GM21825 (cell line): ENCODE measurements around the gene SPRED1.
A peak's percentile ranks its signal among the peaks of the same experiment; 100 is the strongest.

Source experiments
- ATAC-seq: cut with Tn5 transposase; IDR thresholded peaks from one replicate; pipeline ENCODE4 v1.9.1; 2021; ENCODE audit warnings: mild to moderate bottlenecking, moderate library complexity; ENCODE audit not compliant: unreplicated experiment

SPRED1 gene

GRCh38 chr15:38252481-38253350 is at the start of gene SPRED1:
TSS of gene SPRED1 (plus strand) at chr15:38252836. CDS start at chr15:38253186, 350 bp downstream.
- ATAC-seq: peak; percentile 33

GRCh38 chr15:38205526-38206272 is 46.9 kb upstream of the SPRED1 start:
- ATAC-seq: no peak

GRCh38 chr15:38207621-38208020 is 45.0 kb upstream of the SPRED1 start:
- ATAC-seq: no peak

- no peak for ATAC-seq
These were observed 44.4 kb upstream of the SPRED1 start for GRCh38 chr15:38208206-38208605.

GRCh38 chr15:38208779-38209178 is 43.9 kb upstream of the SPRED1 start:
- no peak for ATAC-seq

- no peak for ATAC-seq
These were observed 41.4 kb upstream of the SPRED1 start for GRCh38 chr15:38211249-38211648.

GRCh38 chr15:38211811-38212210 is 40.8 kb upstream of the SPRED1 start:
- ATAC-seq: no peak

- no peak for ATAC-seq
These were observed 39.8 kb upstream of the SPRED1 start for GRCh38 chr15:38212729-38213351.

- no peak for ATAC-seq
These were observed 39.3 kb upstream of the SPRED1 start for GRCh38 chr15:38213356-38213755.

- no peak for ATAC-seq
These were observed 36.9 kb upstream of the SPRED1 start for GRCh38 chr15:38215707-38216106.

GRCh38 chr15:38216763-38217162 is 35.9 kb upstream of the SPRED1 start:
- no peak for ATAC-seq

- ATAC-seq: no peak
These were observed 35.4 kb upstream of the SPRED1 start for GRCh38 chr15:38217191-38217595.

- ATAC-seq: no peak
These were observed 34.6 kb upstream of the SPRED1 start for GRCh38 chr15:38217788-38218609.

- no peak for ATAC-seq
These were observed 31.9 kb upstream of the SPRED1 start for GRCh38 chr15:38220606-38221273.

GRCh38 chr15:38224486-38224885 is 28.1 kb upstream of the SPRED1 start:
- ATAC-seq: no peak

- no peak for ATAC-seq
These were observed 27.3 kb upstream of the SPRED1 start for GRCh38 chr15:38225381-38225780.

GRCh38 chr15:38226608-38227266 is 25.9 kb upstream of the SPRED1 start:
- ATAC-seq: no peak

GRCh38 chr15:38227941-38228340 is 24.7 kb upstream of the SPRED1 start:
- no peak for ATAC-seq

- no peak for ATAC-seq
These were observed 24.0 kb upstream of the SPRED1 start for GRCh38 chr15:38228618-38229017.
